ENCODE results near the gene GFRA1. TPM values are rescaled to one million over a fixed set of nuclear protein-coding genes. Genes with fewer than 3 reads are reported as not detected.

Gene GFRA1
- total and polyA plus RNA-seq, 2 of the 4 experiments (the other 2 are of a cell fraction) = 9.1 to 9.3 TPM

GRCh38 chr10:116198676-116199035 lies 74.3 kb downstream of the GFRA1 start:
- ChIA-PET POLR2A (ENCODE audit: unreplicated experiment) (no interaction called here), CTCF (no interaction called here)
- no peak overlapping the region for H4K5ac ChIP-seq (ENCODE audit: low read depth, low read length)
- no peak overlapping the region for H2AK5ac ChIP-seq (ENCODE audit: low read depth, low read length)
- no peak overlapping the region for H3K14ac ChIP-seq (replicated peaks; ENCODE audit: low read depth, low read length)
- BruUV-seq (replicated peaks) = no TSS peak
- in situ Hi-C loops (cut with MboI; ENCODE audit: low sequenced_read_pairs) = no loop called here
- H3K4ac ChIP-seq (ENCODE audit: low read depth, low read length) = no peak overlapping the region
- H3K36me3 ChIP-seq (ENCODE audit: control insufficient read depth, insufficient read depth, low read length) = no peaks in the 10 kb centered on the region
- no peak overlapping the region for H4K8ac ChIP-seq (ENCODE audit: low read depth in 2 of 2, low read length in 2 of 2)
- intact Hi-C loops (cut with micrococcal nuclease) = no loop called here
- no peak overlapping the region for H3K27ac ChIP-seq (ENCODE audit: insufficient read depth, low read length)
- no peaks in the 10 kb centered on the region for H4K20me1 ChIP-seq (ENCODE audit: insufficient read depth, low read length)
- no peaks in the 10 kb centered on the region for H3K4me1 ChIP-seq (ENCODE audit: control insufficient read depth, insufficient read depth, low read length)
- no peaks in the 10 kb centered on the region for H3K79me1 ChIP-seq (ENCODE audit: low read depth in 1 of 2, low read length in 2 of 2)
- H2BK5ac ChIP-seq (ENCODE audit: low read depth, low read length, poor library complexity, severe bottlenecking) = no peak overlapping the region
- H3K9me3 ChIP-seq (ENCODE audit: control insufficient read depth, insufficient read depth, low read length) = peaks cover 7% of the 10 kb centered on the region; the same call in 1 of the 2 replicates
- no CpG with 5 or more reads among the region's 4 CpGs for WGBS, 2 experiments (ENCODE audit: extremely low coverage in 2 of 2, insufficient read length in 1 of 2)
- no peak overlapping the region for H3K18ac ChIP-seq (ENCODE audit: low read depth, low read length)
- H2BK20ac ChIP-seq (ENCODE audit: low read depth, low read length) = no peak overlapping the region
- H3K9me1 ChIP-seq (ENCODE audit: insufficient read depth, low read length) = no peaks in the 10 kb centered on the region
- H3K9ac ChIP-seq (ENCODE audit: low read depth, low read length) = no peak overlapping the region
- ATAC-seq (ENCODE audit: low read depth) = no peak
- no peak overlapping the region for H2AK9ac ChIP-seq (replicated peaks; ENCODE audit: low read depth, low read length, poor library complexity)
- H2BK120ac ChIP-seq (ENCODE audit: low read depth, low read length) = no peak overlapping the region
- no peak overlapping the region for H3K4me3 ChIP-seq (ENCODE audit: insufficient read depth, low read depth, low read length)
- H3K56ac ChIP-seq (ENCODE audit: extremely low read depth, insufficient read depth, low read length) = no peak overlapping the region
- dilution Hi-C loops (cut with HindIII; ENCODE audit: low sequenced_read_pairs, unreplicated experiment) = no loop called here
- H4K91ac ChIP-seq (ENCODE audit: insufficient read depth, low read depth, low read length) = no peak overlapping the region
- TF ChIP-seq MAFK (IDR thresholded peaks at IDR 0.05; ENCODE audit: low read depth, low read length) (no peak), FOS (IDR thresholded peaks at IDR 0.05; ENCODE audit: low read depth, low read length) (no peak), MAZ (IDR thresholded peaks at IDR 0.05; ENCODE audit: borderline replicate concordance, low read depth, low read length) (no peak), RFX5 (IDR thresholded peaks at IDR 0.05; ENCODE audit: low read depth, low read length) (no peak), RCOR1 (IDR thresholded peaks at IDR 0.05; ENCODE audit: insufficient replicate concordance, low read length) (no peak), MXI1 (IDR thresholded peaks at IDR 0.05; ENCODE audit: borderline replicate concordance, low read depth, low read length) (no peak), NFE2L2 (IDR thresholded peaks at IDR 0.05; ENCODE audit: low read depth, low read length) (no peak), CTCF (conservative IDR thresholded peaks at IDR 0.05; ENCODE audit: low read depth, low read length) (no peak), CHD1 (IDR thresholded peaks at IDR 0.05; ENCODE audit: low read depth, low read length) (no peak), BHLHE40 (IDR thresholded peaks at IDR 0.05; ENCODE audit: low read depth, low read length) (no peak), USF2 (IDR thresholded peaks at IDR 0.05; ENCODE audit: low read depth, low read length) (no peak), CEBPB (IDR thresholded peaks at IDR 0.05; ENCODE audit: low read depth, low read length) (no peak)
- H3K23ac ChIP-seq (ENCODE audit: low read depth, low read length) = no peak overlapping the region
- H3K27me3 ChIP-seq (ENCODE audit: control insufficient read depth, insufficient read depth, low read length) = no peaks in the 10 kb centered on the region
- no peak overlapping the region for H2BK15ac ChIP-seq (ENCODE audit: low read depth, low read length)
- H2AFZ ChIP-seq (replicated peaks; ENCODE audit: low read length, poor library complexity) = no peak overlapping the region
- no peak overlapping the region for H3K4me2 ChIP-seq (ENCODE audit: low read depth, low read length)
- no peak for DNase-seq
